Ovary (tissue), 3 donors: ENCODE data around the gene FAM180A.

Experiments used
- POLR2A ChIP-seq: fragments of 450-650 bp; IDR thresholded peaks from one replicate; pipeline ENCODE4 v1.6.1; 2017; ENCODE audit warnings: antibody characterized with exemption, mild to moderate bottlenecking, moderate library complexity
- TF ChIP-seq, protein P1 (sequence below), 3 donors: fragments of 450-650 bp in 2 of 3; fragments of 200-600 bp in 1 of 3; IDR thresholded peaks; one replicate each; pipeline versions ENCODE4 v1.5.1 to v1.8.0; 2016 to 2022; ENCODE audit warnings: antibody characterized with exemption in 3 of 3, mild to moderate bottlenecking in 1 of 3
- donor health status: DM: no; HTN: no; CAD: no.

DNA sequence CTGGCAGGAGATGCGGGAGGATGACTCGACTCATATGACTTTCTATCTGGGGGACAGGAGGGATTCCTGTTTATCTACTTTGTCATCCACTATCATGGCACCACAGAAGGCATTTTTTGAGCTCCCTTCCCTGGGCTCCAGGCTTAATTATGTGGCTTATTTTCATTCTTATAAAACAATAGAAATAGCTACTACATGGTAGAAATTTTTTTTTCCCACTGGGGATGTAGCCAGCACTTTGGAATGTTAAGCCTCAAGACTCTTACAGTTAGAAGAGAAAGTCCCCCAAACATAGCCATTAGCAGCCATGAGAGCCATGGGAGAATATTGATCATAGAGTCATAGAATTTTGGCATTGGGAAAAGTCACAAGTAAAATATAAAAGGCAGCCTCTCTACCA lies 14.6 kb upstream of the FAM180A start:
- no peak for TF ChIP-seq POLR2A
- TF ChIP-seq, protein P1, sequence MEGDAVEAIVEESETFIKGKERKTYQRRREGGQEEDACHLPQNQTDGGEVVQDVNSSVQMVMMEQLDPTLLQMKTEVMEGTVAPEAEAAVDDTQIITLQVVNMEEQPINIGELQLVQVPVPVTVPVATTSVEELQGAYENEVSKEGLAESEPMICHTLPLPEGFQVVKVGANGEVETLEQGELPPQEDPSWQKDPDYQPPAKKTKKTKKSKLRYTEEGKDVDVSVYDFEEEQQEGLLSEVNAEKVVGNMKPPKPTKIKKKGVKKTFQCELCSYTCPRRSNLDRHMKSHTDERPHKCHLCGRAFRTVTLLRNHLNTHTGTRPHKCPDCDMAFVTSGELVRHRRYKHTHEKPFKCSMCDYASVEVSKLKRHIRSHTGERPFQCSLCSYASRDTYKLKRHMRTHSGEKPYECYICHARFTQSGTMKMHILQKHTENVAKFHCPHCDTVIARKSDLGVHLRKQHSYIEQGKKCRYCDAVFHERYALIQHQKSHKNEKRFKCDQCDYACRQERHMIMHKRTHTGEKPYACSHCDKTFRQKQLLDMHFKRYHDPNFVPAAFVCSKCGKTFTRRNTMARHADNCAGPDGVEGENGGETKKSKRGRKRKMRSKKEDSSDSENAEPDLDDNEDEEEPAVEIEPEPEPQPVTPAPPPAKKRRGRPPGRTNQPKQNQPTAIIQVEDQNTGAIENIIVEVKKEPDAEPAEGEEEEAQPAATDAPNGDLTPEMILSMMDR (IDR thresholded peaks at IDR 0.05), result no peak
